Measurements from ENCODE around the gene ARHGAP26. TPM values are rescaled to one million over a fixed set of nuclear protein-coding genes. Genes with fewer than 3 reads are reported as not detected.
A peak's percentile ranks its signal among the peaks of the same experiment; 100 is the strongest.

Gene ARHGAP26
- total RNA-seq, 6 experiments from 2014 or later: 6.7 to 14.5 (median 8.3) TPM

DNA sequence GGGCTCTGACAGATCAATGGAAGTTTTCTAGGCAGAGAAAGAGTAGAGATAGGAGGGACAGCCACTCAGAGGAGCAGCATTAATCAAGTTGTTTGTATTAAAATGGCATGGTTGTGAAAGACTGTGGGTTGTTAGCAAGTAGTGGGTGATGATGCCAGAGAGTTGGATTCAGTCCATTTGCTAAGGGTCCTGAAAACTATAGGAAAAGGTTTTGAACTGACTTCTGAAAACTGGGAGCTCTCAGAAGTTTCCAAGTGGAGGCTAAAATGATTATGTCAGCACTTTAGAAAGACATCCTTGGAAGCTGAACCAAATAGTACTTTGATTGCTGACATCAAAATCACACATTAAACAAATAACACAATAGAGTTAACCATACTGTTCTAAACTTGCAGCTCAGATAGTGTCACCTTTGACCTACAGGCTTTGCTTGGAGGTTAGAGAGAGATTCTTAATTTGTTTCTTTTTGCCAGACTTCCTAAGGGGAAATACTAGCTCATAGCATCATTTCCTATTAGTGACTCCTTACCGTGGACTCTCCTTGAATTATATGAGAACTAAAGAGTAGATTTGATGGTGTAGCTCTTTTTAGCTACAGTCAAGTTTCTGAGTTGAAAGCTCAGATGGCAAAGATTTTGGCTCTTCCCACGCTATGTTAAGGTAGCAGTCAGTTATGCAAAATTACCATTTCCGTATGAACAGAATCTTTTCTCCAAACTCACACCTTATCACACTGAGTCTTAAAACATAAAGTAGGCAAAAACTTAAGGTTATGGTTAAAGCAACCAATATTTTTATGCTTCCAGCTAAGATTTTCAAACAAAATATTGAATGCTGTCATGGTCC is 356.2 kb downstream of the ARHGAP26 start:
- Histone ChIP-seq H3K27ac (no peak overlapping the region), H3K4me3 (no peak overlapping the region), H3K27me3 (no peaks in the 10 kb centered on the region), H3K4me1 (peaks cover 0 to 4% (median 0%) of the 10 kb centered on the region in 4 donors), H3K36me3 (no peaks in the 10 kb centered on the region), H3K9me3 (no peaks in the 10 kb centered on the region)
- TF ChIP-seq POLR2A (IDR thresholded peaks at IDR 0.05): no peak
- no peak for TF ChIP-seq CTCF (IDR thresholded peaks at IDR 0.05)
- ATAC-seq: peak; percentile 62 to 86 (median 74)
- 71% methylated on average over 3 of the region's 3 CpGs for WGBS (ENCODE audit: insufficient coverage, low coverage, low lambda C conversion rate, missing lambda C conversion rate)
- DNase-seq: no peak
- intact Hi-C loops (cut with DNase I): no loop called here

- Histone ChIP-seq H3K27me3 (no peaks in the 10 kb centered on the region), H3K4me3 (no peak overlapping the region), H3K4me1 (peaks cover 0 to 4% (median 0%) of the 10 kb centered on the region in 4 donors), H3K9me3 (no peaks in the 10 kb centered on the region), H3K36me3 (no peaks in the 10 kb centered on the region), H3K27ac (no peak overlapping the region)
- ATAC-seq (no peak), DNase-seq (no peak)
- 89% methylated on average over 7 of the region's 7 CpGs for WGBS (ENCODE audit: insufficient coverage, low coverage, low lambda C conversion rate, missing lambda C conversion rate)
- intact Hi-C loops (cut with DNase I): no loop called here
- no peak for TF ChIP-seq CTCF (IDR thresholded peaks at IDR 0.05)
Measured at GRCh38 chr5:143128412-143129071, 358.4 kb downstream of the ARHGAP26 start.

DNA sequence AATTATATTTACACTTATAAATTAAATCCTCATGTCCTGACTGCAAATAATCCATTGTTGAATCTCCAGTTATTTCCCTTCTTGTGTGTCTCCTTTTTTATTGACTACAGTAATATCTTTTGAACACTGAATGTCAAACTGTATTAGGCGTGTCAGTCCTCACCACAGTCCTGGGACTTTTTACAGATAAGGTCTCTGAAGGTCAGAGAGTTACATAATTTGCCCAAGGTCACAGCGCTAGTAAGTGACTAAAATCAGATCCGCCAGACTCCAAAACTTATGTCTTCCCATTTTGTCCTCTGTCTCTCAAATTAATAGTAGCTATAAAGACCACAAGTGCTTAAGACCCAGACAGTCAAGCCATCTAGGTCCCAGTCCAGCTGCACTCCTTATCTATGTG is 359.0 kb downstream of the ARHGAP26 start:
- intact Hi-C loops (cut with DNase I): no loop called here
- Histone ChIP-seq H3K27me3 (no peaks in the 10 kb centered on the region), H3K4me3 (no peak overlapping the region), H3K36me3 (no peaks in the 10 kb centered on the region), H3K27ac (no peak overlapping the region), H3K9me3 (no peaks in the 10 kb centered on the region), H3K4me1 (peaks cover 0 to 4% (median 0%) of the 10 kb centered on the region in 4 donors)
- WGBS (ENCODE audit: insufficient coverage, low coverage, low lambda C conversion rate, missing lambda C conversion rate): 83% methylated on average over 3 of the region's 3 CpGs
- ATAC-seq (no peak), DNase-seq (no peak)
- no peak for TF ChIP-seq CTCF (IDR thresholded peaks at IDR 0.05)
- TF ChIP-seq POLR2A (IDR thresholded peaks at IDR 0.05): no peak

GRCh38 chr5:143129910-143130612 is 359.9 kb downstream of the ARHGAP26 start:
- no peak for ATAC-seq
- intact Hi-C loops (cut with DNase I): no loop called here

More at GRCh38 chr5:143129910-143130612, 359.9 kb downstream of the ARHGAP26 start:
- no peaks in the 10 kb centered on the region for H3K27me3 ChIP-seq
- no peak for DNase-seq
- peaks cover 0 to 4% (median 0%) of the 10 kb centered on the region in 4 donors for H3K4me1 ChIP-seq
- TF ChIP-seq CTCF (IDR thresholded peaks at IDR 0.05) (no peak), POLR2A (IDR thresholded peaks at IDR 0.05) (no peak)
- 87% methylated on average over 5 of the region's 5 CpGs for WGBS (ENCODE audit: insufficient coverage, low coverage, low lambda C conversion rate, missing lambda C conversion rate)
- H3K27ac ChIP-seq: no peak overlapping the region
- no peak overlapping the region for H3K4me3 ChIP-seq
- H3K36me3 ChIP-seq: no peaks in the 10 kb centered on the region
- no peaks in the 10 kb centered on the region for H3K9me3 ChIP-seq
